Parathyroid adenoma (tissue), 2 donors: ENCODE measurements around the gene NKAIN2.
"Not testable (repeated sequence)": the region's sequence is repeated elsewhere in the genome, so short reads cannot be mapped to it uniquely, and the experiment has no call there.

ENCODE experiments used
- H2AFZ ChIP-seq: fragments of 300-600 bp; sonication (generic); one replicate; pipeline ENCODE4 v1.7.0; 2017; ENCODE audit warnings: antibody characterized with exemption, mild to moderate bottlenecking
- H3K27ac ChIP-seq: fragments of 300-600 bp; sonication (generic); one replicate; pipeline ENCODE4 v1.7.0; 2017
- H3K27me3 ChIP-seq: fragments of 300-600 bp; sonication (generic); one replicate; pipeline ENCODE4 v1.7.0; 2017; ENCODE audit warnings: low read length; ENCODE audit not compliant: control insufficient read depth, insufficient read depth
- H3K36me3 ChIP-seq: fragments of 300-600 bp; sonication (generic); one replicate; pipeline ENCODE4 v1.7.0; 2017; ENCODE audit warnings: low read length; ENCODE audit not compliant: control insufficient read depth, insufficient read depth
- H3K4me1 ChIP-seq: fragments of 300-600 bp; sonication (generic); one replicate; pipeline ENCODE4 v1.7.0; 2017; ENCODE audit warnings: control low read depth
- H3K4me2 ChIP-seq: fragments of 300-600 bp; sonication (generic); one replicate; pipeline ENCODE4 v1.7.0; 2017; ENCODE audit warnings: low read length
- H3K4me3 ChIP-seq: fragments of 300-600 bp; sonication (generic); one replicate; pipeline ENCODE4 v1.7.0; 2017; ENCODE audit warnings: low read depth, low read length
- H3K79me2 ChIP-seq: fragments of 300-600 bp; sonication (generic); one replicate; pipeline ENCODE4 v1.7.0; 2017; ENCODE audit warnings: control low read depth
- H3K9ac ChIP-seq: fragments of 300-600 bp; sonication (generic); one replicate; pipeline ENCODE4 v1.7.0; 2017; ENCODE audit warnings: mild to moderate bottlenecking
- H3K9me3 ChIP-seq: fragments of 300-600 bp; sonication (generic); one replicate; pipeline ENCODE4 v1.7.0; 2017; ENCODE audit warnings: low read length; ENCODE audit not compliant: control insufficient read depth
- CTCF ChIP-seq: fragments of 300-600 bp; sonication (generic); IDR thresholded peaks from one replicate; pipeline ENCODE4 v1.7.0; 2017; ENCODE audit warnings: antibody characterized with exemption, mild to moderate bottlenecking
- donor health status: primary hyperparathyroidism.

NKAIN2 gene

GRCh38 chr6:124396361-124396760 lies 592.7 kb downstream of the NKAIN2 start:
- TF ChIP-seq CTCF = no peak
- H3K36me3 ChIP-seq = no peaks in the 10 kb centered on the region
- no peak overlapping the region for H3K9ac ChIP-seq
- no peaks in the 10 kb centered on the region for H3K79me2 ChIP-seq
- H3K4me3 ChIP-seq = no peak overlapping the region
- no peak overlapping the region for H2AFZ ChIP-seq
- no peak overlapping the region for H3K4me2 ChIP-seq
- no peaks in the 10 kb centered on the region for H3K4me1 ChIP-seq
- no peaks in the 10 kb centered on the region for H3K9me3 ChIP-seq
- no peak overlapping the region for H3K27ac ChIP-seq
- H3K27me3 ChIP-seq = no peaks in the 10 kb centered on the region

DNA sequence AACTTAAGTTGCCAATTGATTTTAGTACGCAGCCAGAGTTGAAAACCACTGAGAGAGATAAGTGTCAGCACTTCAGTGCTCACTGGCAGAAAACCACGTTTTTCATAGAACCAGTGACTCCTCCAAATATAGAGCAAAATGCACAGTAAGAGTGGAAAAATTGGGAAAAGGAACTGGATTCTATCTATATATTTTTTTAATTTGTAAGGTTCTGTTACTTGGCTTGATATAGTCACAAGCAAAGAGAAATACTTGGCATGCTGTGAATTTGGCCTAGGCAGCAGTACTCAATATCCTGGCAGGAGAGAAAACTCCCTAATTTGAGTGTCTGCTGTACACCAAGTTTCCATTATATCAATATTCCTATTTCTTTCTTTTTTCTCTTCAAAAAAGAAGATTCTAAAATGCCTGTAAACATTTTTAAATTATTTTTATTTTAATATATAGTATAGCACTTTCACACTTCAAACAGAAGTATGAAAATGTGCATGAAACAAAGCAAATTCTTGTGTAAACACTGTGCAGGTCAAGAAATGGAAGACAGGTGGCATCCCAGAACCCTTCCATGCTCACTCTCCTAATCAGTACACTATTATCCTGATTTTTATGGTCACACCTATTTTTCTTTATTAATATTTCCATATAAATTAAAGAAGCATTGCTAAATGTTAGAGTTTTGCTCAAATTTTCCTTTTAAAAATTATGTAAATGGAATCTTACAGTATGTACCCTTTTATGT lies 596.8 kb downstream of the NKAIN2 start:
- no peaks in the 10 kb centered on the region for H3K79me2 ChIP-seq
- no peak overlapping the region for H3K27ac ChIP-seq
- no peaks in the 10 kb centered on the region for H3K9me3 ChIP-seq
- no peak overlapping the region for H3K9ac ChIP-seq
- no peak overlapping the region for H3K4me2 ChIP-seq
- H2AFZ ChIP-seq = no peak overlapping the region
- TF ChIP-seq CTCF = no peak
- H3K4me3 ChIP-seq = no peak overlapping the region
- H3K4me1 ChIP-seq = no peaks in the 10 kb centered on the region
- no peaks in the 10 kb centered on the region for H3K36me3 ChIP-seq
- no peaks in the 10 kb centered on the region for H3K27me3 ChIP-seq

- not testable (repeated sequence) for H3K9me3 ChIP-seq, H3K9ac ChIP-seq, H3K27ac ChIP-seq, H2AFZ ChIP-seq, H3K27me3 ChIP-seq, H3K4me1 ChIP-seq, H3K36me3 ChIP-seq, H3K79me2 ChIP-seq, H3K4me3 ChIP-seq, H3K4me2 ChIP-seq
These were observed 606.8 kb downstream of the NKAIN2 start for GRCh38 chr6:124410425-124410824.

- H3K4me2 ChIP-seq, H3K36me3 ChIP-seq, H3K4me1 ChIP-seq, H2AFZ ChIP-seq, H3K27ac ChIP-seq, H3K9ac ChIP-seq, H3K4me3 ChIP-seq, H3K79me2 ChIP-seq, H3K27me3 ChIP-seq, H3K9me3 ChIP-seq: not testable (repeated sequence)
These were observed 609.0 kb downstream of the NKAIN2 start for GRCh38 chr6:124412657-124413056.

DNA sequence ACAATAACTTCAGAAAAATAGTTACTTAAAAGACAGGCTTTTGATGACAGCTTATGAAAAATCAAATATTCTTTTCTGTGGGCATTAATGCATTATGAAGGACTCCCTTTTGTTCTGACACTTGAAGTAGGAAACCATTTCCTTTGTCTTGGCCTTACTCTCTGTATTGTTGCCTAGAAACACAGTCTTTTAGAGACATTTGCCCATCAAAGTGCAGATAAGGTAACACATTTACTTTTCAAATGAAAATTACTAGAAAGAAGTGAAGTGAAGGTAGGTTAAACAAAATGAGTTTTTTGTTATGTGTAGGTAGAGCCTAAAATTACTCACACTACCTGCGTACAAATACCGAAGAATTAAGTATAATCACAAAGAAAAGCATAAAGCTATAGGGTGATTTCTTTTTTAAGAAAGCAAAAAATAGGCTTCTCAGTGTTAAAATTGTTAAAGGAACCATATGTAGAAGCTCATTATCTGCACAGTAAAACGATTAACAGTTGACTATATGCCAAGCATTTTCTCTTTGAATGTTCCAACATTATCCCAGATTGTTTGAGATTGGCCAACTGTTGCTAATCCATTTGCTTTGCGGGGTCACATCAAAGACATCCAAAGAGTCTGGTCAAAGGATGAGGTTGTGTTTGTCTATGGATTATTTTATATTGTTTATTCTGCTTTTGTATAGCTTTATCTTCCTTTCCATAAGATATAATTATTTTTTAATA lies 616.6 kb downstream of the NKAIN2 start:
- no peak for TF ChIP-seq CTCF
- no peaks in the 10 kb centered on the region for H3K4me1 ChIP-seq
- H3K27me3 ChIP-seq = no peaks in the 10 kb centered on the region
- no peaks in the 10 kb centered on the region for H3K36me3 ChIP-seq
- no peak overlapping the region for H3K9ac ChIP-seq
- H3K4me2 ChIP-seq = no peak overlapping the region
- no peaks in the 10 kb centered on the region for H3K9me3 ChIP-seq
- H3K79me2 ChIP-seq = no peaks in the 10 kb centered on the region
- no peak overlapping the region for H2AFZ ChIP-seq
- H3K4me3 ChIP-seq = no peak overlapping the region
- no peak overlapping the region for H3K27ac ChIP-seq
